ENCODE data around the gene MRPS5.
A peak's percentile ranks its signal among the peaks of the same experiment; 100 is the strongest.
"Not testable (repeated sequence)": the region's sequence is repeated elsewhere in the genome, so short reads cannot be mapped to it uniquely, and the experiment has no call there.

Gene MRPS5

GRCh38 chr2:95121407-95122196, at the start of gene MRPS5:
TSS of gene MRPS5 (minus strand) at chr2:95121808. CDS start at chr2:95121791, 17 bp downstream.
- peak; percentile 78 to 89 (median 81) for DNase-seq (ENCODE audit: low read depth in 3 of 3)

DNA sequence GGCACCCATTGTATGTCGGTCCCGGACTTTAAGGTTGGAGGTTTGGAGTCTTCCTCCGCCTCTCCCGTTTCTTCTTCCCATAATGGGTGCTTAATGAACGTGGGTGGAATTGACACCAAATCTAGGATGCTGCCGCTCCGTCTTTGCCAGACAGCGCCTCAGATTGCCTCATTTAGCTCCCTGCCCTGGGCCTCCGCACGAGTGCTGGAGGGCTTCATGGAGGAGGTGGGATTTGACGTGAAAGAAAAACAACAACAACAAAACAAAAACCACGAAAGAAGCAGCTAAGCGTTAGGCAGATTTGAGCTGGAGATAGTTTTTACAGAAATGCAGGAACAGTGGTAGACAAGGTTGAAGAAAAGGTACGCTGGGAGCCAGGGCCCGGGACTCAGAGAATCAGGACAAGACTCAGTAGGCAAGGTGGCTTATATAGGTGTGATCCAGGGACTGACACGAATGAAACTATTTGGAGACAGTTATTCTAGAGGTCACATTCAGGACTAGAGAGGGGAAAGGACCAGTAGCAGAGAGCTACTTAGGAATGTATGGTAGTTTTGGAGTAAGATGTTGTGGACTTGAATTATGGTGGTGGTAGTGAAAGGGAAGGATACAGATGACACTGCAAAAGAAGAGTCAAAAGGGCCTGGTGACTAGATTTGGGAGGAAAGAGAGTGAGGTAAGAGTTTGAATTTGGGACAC, 44.6 kb upstream of the MRPS5 start:
- no peak for DNase-seq (ENCODE audit: low read depth in 3 of 3)

DNA sequence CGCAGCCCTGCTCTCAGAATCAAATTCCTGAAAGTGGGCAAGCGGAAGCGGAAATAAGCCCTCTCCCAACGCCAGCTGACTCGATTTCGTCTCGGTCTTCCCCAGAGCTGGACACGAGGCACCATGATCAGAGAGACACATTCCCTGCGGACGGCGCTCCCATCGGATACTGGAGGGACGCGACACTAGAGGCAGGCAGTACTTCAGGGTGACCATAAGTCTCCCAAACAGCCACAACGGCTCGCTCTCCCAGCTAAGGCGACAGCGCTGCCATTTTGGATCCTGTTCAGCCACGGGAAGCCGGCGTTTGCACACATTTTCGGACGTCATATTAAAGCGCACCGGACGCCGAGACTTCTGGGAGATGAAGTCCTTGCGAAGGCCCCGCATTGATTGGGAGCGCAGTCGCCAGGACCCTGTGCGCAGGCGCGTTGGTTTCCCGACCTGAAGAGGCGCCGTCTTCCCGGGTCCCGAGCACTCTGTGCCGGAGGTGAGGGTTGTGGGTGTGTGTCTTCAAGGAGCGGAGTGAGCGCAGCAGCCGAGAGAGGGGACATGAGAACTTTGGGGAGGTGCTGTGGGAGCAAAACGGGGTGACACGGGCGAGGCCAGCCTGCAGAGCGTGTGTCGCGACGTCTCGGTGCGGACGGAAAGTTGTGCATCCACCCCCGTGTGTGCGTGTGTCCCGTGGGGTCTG, 43.9 kb upstream of the MRPS5 start, which contains the start of gene ZNF2:
Gene ZNF2, plus strand, starts transcription at position 439 of the 694 bp plus-strand sequence. CDS start 10,418 bp downstream, outside the sequence.
- DNase-seq (ENCODE audit: low read depth in 3 of 3): peak; percentile 96 to 97 (median 96)

GRCh38 chr2:95165030-95165370, 43.4 kb upstream of the MRPS5 start:
- no peak for DNase-seq (ENCODE audit: low read depth in 3 of 3)

DNA sequence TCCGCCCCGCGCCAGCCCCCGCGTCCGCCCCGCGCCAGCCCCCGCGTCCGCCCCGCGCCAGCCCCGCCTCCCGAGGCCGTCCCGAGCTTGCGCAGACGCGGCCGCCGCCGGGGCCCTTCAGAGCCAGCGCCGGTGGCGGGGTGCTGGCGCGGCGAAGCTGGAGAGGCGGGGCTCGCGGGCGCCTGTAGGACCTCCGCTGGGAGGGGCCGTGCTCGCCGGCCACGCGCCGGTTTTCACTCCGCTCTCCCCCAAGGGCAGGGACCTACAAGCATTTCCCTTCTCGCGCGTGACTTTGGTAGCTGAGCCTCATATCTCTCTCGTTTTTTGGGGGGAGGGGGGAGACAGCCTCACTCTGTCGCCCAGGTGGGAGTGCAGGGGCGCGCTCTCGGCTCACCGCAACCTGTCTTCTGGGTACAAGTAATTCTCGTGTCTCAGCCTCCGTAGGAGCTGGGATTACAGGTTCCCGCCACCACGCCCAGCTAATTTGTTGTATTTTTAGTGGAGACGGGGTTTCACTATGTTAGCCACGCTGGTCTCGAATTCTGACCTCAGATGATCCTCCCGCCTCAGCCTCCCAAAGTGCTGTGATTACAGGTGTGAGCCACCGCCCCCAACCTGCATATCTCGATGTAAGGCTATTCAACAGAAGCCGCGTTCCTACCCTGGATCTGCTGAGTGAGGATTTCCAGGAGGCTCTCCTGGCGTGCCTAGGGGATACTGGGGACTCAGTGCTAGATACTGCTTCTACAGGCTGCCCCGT, 38.3 kb upstream of the MRPS5 start, which contains the start of gene ZNF514:
Gene ZNF514, minus strand, starts transcription at position 159 of the 760 bp plus-strand sequence. CDS start 6,595 bp downstream, outside the sequence.
- peak; percentile 41 to 68 (median 59) for DNase-seq (ENCODE audit: low read depth in 3 of 3)

DNA sequence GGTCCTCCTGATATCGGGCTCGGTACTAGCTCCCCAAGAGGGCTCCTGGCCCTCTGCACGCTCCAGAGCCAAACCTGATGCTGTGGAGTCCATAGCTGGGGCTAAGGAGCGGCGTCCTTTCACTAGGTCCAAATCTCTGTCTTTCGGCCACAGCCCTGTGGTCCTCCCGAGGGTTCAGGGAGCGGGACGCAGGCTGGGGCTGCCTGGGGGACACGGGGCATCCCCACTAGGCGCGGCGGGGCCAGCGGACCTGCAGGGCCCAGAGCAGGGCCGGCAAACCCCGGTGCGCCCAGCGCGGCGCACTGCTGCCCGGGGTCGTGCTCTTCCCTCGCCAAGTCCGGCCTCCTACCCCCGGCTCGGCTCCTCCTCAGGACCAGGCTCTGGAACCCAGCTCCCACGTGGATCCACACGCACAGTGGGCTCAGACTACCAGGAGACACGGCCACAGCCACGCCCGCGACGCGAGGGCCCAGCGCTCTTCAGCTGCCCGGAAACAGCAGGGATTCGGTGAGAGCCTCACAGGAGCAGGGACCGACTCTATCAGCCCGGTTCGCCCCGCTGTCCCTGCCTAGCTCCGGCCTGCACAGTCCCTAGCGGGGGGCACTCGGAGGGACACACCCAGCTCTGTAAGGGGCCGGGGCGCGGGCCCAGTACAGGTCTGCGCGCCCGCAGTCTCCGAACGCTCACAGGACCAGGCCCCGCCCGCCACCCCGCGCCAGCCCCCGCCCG, 37.4 kb upstream of the MRPS5 start:
- peak in 1 of 3 experiments; percentile 14 for DNase-seq (ENCODE audit: low read depth in 3 of 3)

DNA sequence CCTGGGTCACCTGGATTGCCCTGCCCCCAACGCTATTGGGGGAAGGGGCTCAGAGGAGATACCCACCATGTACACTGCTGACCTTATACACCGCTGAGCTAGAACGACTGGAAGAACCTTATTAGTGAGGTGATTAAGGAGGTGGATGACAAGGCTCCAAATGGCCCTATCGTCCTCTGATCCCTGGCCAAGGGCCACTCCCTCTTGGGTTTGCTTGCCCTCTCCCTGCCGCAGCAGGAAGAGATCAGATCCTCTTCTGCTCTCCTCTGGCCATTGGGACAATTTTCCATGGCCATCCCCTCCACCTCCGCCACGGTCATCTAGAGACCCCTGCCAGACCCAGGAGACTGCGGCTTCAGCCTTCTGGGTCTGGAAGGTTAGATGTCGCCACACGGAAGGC, 36.8 kb upstream of the MRPS5 start:
- DNase-seq (ENCODE audit: low read depth in 3 of 3): no peak

GRCh38 chr2:95149397-95149984, 27.9 kb upstream of the MRPS5 start:
- DNase-seq (ENCODE audit: low read depth in 3 of 3): no peak

GRCh38 chr2:95143838-95144237, 22.2 kb upstream of the MRPS5 start:
- DNase-seq (ENCODE audit: low read depth in 3 of 3): no peak

GRCh38 chr2:95138702-95139101, 17.1 kb upstream of the MRPS5 start:
- no peak for DNase-seq (ENCODE audit: low read depth in 3 of 3)

GRCh38 chr2:95122197-95122551, 566 bp upstream of the MRPS5 start:
- no peak for DNase-seq (ENCODE audit: low read depth in 3 of 3)

GRCh38 chr2:95121093-95121406, 558 bp downstream of the MRPS5 start:
- no peak for DNase-seq (ENCODE audit: low read depth in 3 of 3)

DNA sequence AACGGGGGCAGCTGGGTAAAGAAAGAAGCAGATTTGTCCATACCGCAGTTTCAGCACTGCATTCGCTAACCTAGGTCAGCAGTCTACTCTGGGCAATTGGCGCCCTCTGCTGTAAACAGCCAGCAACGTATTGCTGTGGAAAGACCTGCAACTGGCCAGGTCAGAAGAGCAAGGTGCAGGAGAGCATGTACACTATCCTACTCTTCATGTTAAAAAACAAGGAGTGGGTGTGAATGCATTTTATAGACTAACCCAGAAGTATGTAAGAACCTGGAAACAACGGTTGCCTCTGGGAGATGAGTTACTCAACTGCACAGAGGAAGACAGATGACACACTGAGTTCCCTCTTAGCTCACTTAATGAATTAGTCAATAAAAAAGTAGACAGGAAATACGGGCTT, 6.2 kb downstream of the MRPS5 start:
- peak; percentile 46 to 67 (median 62) for DNase-seq (ENCODE audit: low read depth in 3 of 3)

DNA sequence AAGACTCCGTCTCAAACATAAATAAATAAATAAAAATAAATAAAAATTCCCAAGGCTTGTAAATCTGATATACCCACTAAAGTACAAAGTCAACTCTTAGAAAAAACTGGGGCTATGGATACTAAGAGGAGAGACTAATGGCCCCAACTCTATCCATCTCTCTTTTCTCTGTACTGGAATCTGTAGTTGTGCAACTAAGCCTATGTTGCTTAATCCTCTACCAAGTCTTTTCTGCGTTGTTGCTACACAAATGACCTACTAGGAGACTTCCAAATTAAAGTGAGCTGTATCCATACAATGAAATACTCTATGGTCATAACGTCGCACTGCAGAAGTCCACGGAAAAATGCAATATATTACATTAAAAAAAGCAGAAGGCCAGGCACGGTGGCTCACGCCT, 8.1 kb downstream of the MRPS5 start:
- no peak for DNase-seq (ENCODE audit: low read depth in 3 of 3)

GRCh38 chr2:95110395-95110794, 11.2 kb downstream of the MRPS5 start:
- no peak for DNase-seq (ENCODE audit: low read depth in 3 of 3)

GRCh38 chr2:95109260-95109659, 12.3 kb downstream of the MRPS5 start:
- DNase-seq (ENCODE audit: low read depth in 3 of 3): no peak

DNA sequence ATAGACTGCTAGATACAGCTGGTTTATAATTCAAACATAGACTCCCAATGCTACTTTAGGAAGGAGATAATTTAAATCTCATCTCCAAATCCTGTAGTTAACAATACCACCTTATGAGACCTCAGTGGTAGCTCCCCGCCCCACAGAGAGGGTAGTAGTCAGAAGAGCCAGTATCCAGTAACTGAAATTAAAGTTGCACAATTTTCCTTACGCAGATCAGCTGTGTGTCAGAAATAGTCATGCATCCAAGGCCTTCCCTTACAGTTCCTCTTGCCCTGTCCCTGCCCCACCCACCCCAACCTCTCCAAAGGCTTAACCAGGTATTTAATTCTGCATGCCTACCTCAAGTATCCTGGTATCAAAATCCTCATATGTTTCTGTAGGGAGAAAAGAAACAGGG, 15.5 kb downstream of the MRPS5 start:
- no peak for DNase-seq (ENCODE audit: low read depth in 3 of 3)

- no peak for DNase-seq (ENCODE audit: low read depth in 3 of 3)
Measured at GRCh38 chr2:95104606-95105005, 17.0 kb downstream of the MRPS5 start.

DNA sequence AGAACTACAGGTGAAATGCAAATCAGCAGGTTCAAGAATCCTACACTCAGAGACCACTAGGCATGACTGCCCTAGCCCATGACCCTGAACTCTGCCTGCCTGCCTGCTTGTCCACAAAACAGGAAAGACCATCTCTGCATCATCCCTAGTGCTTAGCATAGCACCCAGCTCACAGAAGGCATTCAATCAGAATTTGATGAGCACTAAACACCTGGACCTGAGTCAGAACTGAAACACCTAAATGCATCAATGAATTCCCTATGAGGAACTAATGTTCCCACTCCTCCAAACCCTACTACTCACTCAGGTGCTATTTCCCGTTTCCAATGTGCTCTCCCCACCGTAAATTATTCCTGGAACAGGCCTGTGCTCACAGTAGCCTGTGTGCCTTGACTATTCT, 21.7 kb downstream of the MRPS5 start:
- no peak for DNase-seq (ENCODE audit: low read depth in 3 of 3)

DNA sequence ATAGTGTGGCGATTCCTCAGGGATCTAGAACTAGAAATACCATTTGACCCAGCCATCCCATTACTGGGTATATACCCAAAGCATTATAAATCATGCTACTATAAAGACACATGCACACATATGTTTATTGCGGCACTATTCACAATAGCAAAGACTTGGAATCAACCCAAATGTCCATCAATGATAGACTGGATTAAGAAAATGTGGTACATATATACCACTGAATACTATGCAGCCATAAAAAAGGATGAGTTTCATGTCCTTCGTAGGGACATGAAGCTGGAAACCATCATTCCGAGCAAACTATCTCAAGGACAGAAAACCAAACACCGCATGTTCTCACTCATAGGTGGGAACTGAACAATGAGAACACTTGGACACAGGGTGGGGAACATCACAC, 23.3 kb downstream of the MRPS5 start:
- not testable (repeated sequence) for DNase-seq (ENCODE audit: low read depth in 3 of 3)
